Omental fat pad (tissue), 4 donors: ENCODE data around the gene SALL4. TPM values are rescaled to one million over a fixed set of nuclear protein-coding genes. Genes with fewer than 3 reads are reported as not detected.

Experiments
- ATAC-seq: fragments of 150-250 bp; one replicate; pipeline ENCODE4 v1.9.1; 2016; ENCODE audit warnings: mild to moderate bottlenecking, moderate library complexity; ENCODE audit not compliant: low FRiP score
- DNase-seq: peaks from one replicate; pipeline ENCODE4 v3.0.0-alpha.2; 2019; ENCODE audit warnings: low spot score
- total RNA-seq, 4 donors: library from RNA; depleted of rRNA; stranded (reverse); fragments of >200 nt; gene quantifications; one replicate each; pipeline ENCODE4 v1.1.0, GENCODE V29; 2016
- TF ChIP-seq, protein P1 (sequence below), 3 donors: fragments of 450-650 bp; IDR thresholded peaks; one replicate each; pipeline ENCODE4 v1.5.1; 2016 to 2017; ENCODE audit warnings: antibody characterized with exemption in 3 of 3, mild to moderate bottlenecking in 3 of 3, moderate library complexity in 2 of 3

The SALL4 gene
- total RNA-seq = under 1 TPM in 3 of 4 donors, not detected in 1; 0.09 to 0.24 (median 0.19) TPM

- no peak for ATAC-seq
- no peak for DNase-seq
- TF ChIP-seq, protein P1, sequence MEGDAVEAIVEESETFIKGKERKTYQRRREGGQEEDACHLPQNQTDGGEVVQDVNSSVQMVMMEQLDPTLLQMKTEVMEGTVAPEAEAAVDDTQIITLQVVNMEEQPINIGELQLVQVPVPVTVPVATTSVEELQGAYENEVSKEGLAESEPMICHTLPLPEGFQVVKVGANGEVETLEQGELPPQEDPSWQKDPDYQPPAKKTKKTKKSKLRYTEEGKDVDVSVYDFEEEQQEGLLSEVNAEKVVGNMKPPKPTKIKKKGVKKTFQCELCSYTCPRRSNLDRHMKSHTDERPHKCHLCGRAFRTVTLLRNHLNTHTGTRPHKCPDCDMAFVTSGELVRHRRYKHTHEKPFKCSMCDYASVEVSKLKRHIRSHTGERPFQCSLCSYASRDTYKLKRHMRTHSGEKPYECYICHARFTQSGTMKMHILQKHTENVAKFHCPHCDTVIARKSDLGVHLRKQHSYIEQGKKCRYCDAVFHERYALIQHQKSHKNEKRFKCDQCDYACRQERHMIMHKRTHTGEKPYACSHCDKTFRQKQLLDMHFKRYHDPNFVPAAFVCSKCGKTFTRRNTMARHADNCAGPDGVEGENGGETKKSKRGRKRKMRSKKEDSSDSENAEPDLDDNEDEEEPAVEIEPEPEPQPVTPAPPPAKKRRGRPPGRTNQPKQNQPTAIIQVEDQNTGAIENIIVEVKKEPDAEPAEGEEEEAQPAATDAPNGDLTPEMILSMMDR (IDR thresholded peaks at IDR 0.05) = no peak
Measured at GRCh38 chr20:51802170-51802751, at the start of gene SALL4. Gene SALL4, minus strand, starts transcription at chr20:51802521. Its CDS starts 113 bp downstream, at chr20:51802408.

GRCh38 chr20:51848346-51848745 is 46.0 kb upstream of the SALL4 start:
- TF ChIP-seq, protein P1 (IDR thresholded peaks at IDR 0.05) = no peak
- DNase-seq (no peak), ATAC-seq (no peak)

GRCh38 chr20:51840865-51841264 is 38.5 kb upstream of the SALL4 start:
- no peak for DNase-seq
- TF ChIP-seq, protein P1 (IDR thresholded peaks at IDR 0.05) = no peak
- no peak for ATAC-seq

- DNase-seq = no peak
- ATAC-seq = no peak
- TF ChIP-seq, protein P1 (IDR thresholded peaks at IDR 0.05) = no peak
Measured at GRCh38 chr20:51837876-51838420, 35.6 kb upstream of the SALL4 start.

DNA sequence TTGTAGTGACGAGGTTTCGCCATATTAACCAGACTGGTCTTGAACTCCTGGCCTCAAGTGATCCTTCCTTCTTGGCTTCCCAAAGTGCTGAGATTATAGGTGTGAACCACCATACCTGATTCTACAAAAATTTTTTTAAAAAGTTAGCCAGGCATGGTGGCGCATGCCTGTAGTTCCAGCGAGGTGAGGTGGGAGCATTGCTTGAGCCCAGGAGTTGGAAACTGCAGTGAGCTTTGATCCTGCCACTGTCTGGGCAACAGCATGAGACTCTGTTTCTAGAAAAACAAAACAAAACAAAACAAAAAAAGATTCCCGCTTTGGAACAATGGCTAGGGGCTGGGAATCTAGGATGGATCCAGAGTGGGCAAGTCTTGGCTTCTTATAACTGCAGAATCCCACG is 35.1 kb upstream of the SALL4 start:
- ATAC-seq = no peak
- no peak for DNase-seq
- TF ChIP-seq, protein P1 (IDR thresholded peaks at IDR 0.05) = no peak

DNA sequence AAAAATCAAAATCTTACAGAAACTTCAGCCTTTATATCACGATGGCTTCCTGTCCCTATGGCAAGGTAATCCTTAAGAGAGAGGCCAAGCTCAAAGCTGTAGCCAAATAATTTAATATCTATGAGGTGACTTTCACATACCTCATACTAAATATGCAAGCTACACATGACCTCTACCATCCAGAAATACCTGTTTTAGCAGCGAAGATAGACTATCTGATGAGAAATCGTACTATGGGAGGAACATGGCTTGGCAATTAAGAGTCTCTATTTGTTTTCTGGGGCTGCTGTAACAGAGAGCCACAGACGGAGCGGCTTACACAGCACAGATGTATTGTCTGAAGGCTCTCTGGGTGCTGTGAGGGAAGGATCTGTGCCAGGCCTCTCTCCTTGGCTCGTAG is 31.0 kb upstream of the SALL4 start:
- TF ChIP-seq, protein P1 (IDR thresholded peaks at IDR 0.05) = no peak
- DNase-seq (no peak), ATAC-seq (no peak)

DNA sequence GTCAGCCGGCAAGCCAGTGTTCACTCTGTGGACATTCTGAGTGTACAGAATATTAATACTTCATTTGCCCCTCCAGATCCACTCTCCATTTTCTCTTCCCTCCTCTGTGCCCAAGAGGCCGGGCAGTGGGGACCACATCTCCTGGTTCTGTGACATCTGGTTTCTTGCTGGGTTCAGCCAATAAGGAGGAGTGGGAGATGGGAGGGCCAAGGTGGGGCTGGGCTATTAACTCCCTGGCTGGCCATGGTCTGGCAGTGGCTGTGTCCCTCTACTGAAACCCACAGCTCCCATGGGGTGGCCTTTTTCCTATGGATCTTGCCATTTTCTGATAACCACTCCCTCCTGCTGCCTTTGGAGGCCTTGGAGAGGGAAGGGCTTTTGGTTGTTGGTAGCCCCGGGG is 30.0 kb upstream of the SALL4 start:
- TF ChIP-seq, protein P1 (IDR thresholded peaks at IDR 0.05) = no peak
- ATAC-seq (no peak), DNase-seq (no peak)
